Calu3 (cell line): ENCODE data around the gene RIMS3. TPM values are rescaled to one million over a fixed set of nuclear protein-coding genes. Genes with fewer than 3 reads are reported as not detected.

ENCODE experiments used
- BruUV-seq: library from RNA; stranded (reverse); fragments of 400-500 nt; replicated peaks from 2 replicates; lab custom pipeline; 2021; lab: Mats Ljungman, UMichigan
- CTCF ChIA-PET: fragments of 300-600 bp; sonication (Branson Sonifier 250); formaldehyde crosslinking; loops from one replicate; lab custom pipeline; 2022; ENCODE audit warnings: antibody characterized with exemption; lab: Charles Lee
- DNase-seq: peaks from one replicate; pipeline ENCODE4 v3.0.0; 2022
- H3K27ac Mint-ChIP-seq: one replicate; pipeline ENCODE4 v1.8.0; 2022; ENCODE audit warnings: mixed read lengths; ENCODE audit not compliant: unreplicated experiment
- H3K27me3 Mint-ChIP-seq: one replicate; pipeline ENCODE4 v1.8.0; 2022; ENCODE audit warnings: mixed read lengths; ENCODE audit not compliant: unreplicated experiment
- H3K36me3 Mint-ChIP-seq: one replicate; pipeline ENCODE4 v1.8.0; 2022; ENCODE audit warnings: mild to moderate bottlenecking, moderate library complexity, mixed read lengths; ENCODE audit not compliant: insufficient read depth, unreplicated experiment
- H3K4me1 Mint-ChIP-seq: one replicate; pipeline ENCODE4 v1.8.0; 2022; ENCODE audit warnings: mild to moderate bottlenecking, low read depth, mixed read lengths; ENCODE audit not compliant: unreplicated experiment
- H3K4me3 Mint-ChIP-seq: one replicate; pipeline ENCODE4 v1.8.0; 2022; ENCODE audit warnings: mild to moderate bottlenecking, low read depth, moderate library complexity, mixed read lengths; ENCODE audit not compliant: unreplicated experiment
- H3K9me3 Mint-ChIP-seq: one replicate; pipeline ENCODE4 v1.8.0; 2022; ENCODE audit warnings: low read depth, mixed read lengths; ENCODE audit not compliant: unreplicated experiment
- intact Hi-C: fragments of 100-400 bp; cut with micrococcal nuclease; formaldehyde crosslinking; loops from one replicate; pipeline ENCODE4 v1.10.0; 2022; ENCODE audit not compliant: unreplicated experiment
- total RNA-seq: library from RNA; stranded (reverse); gene quantifications from 2 replicates; pipeline ENCODE4 v1.2.3, GENCODE V29; 2022
- TF ChIP-seq, protein P1 (sequence below): fragments of 200-600 bp; IDR thresholded peaks from one replicate; pipeline ENCODE4 v1.8.0; 2022; ENCODE audit warnings: antibody characterized with exemption; ENCODE audit not compliant: unreplicated experiment

RIMS3 gene
- total RNA-seq, 1 experiment from 2014 or later = 1.3 TPM

DNA sequence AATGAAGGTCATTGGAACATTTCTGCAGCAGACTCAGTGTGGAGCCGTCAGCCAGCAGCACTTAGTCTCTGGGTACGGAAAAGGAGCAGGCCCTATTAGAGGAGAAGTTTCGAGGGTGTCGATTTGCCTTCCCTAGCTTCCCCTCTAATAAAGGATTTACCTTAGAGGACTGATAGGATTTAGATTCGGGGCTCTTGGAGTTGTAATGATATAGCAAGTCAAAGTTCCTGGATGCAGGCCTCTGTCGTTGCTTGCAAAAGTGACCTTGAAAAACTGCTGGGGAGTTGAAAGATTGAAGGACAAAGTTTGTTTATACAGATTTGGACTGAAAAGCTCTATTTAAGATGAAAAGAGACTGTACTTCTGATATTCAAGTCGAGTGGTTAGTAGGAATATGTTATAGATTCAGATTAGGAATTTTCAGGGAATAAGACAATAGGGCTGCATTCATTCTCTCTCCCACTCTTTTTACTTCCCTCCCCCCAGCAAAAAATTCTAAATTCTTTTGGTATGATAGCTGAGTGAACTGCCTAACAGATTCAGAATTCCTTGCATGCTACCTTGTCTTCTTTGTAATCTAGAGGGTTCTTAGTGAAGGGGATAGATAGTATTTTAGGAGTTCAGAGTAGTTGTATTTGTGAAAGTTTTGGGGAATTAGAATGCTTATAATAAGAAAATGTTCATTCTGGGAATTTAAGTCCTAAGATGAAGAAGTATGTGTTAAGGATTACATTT lies 45.3 kb upstream of the RIMS3 start:
- H3K9me3 Mint-ChIP-seq = no peaks in the 10 kb centered on the region
- CTCF ChIA-PET = interaction anchor here (1.8 kb wide), 1 partner anchor 19 kb away, joined by 3 read pairs; no protein-coding TSS in a partner anchor
- TF ChIP-seq, protein P1, sequence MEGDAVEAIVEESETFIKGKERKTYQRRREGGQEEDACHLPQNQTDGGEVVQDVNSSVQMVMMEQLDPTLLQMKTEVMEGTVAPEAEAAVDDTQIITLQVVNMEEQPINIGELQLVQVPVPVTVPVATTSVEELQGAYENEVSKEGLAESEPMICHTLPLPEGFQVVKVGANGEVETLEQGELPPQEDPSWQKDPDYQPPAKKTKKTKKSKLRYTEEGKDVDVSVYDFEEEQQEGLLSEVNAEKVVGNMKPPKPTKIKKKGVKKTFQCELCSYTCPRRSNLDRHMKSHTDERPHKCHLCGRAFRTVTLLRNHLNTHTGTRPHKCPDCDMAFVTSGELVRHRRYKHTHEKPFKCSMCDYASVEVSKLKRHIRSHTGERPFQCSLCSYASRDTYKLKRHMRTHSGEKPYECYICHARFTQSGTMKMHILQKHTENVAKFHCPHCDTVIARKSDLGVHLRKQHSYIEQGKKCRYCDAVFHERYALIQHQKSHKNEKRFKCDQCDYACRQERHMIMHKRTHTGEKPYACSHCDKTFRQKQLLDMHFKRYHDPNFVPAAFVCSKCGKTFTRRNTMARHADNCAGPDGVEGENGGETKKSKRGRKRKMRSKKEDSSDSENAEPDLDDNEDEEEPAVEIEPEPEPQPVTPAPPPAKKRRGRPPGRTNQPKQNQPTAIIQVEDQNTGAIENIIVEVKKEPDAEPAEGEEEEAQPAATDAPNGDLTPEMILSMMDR = no peak
- H3K36me3 Mint-ChIP-seq = peaks cover 30% of the 10 kb centered on the region
- H3K4me3 Mint-ChIP-seq = peak overlapping the region; percentile 86
- no peak for DNase-seq
- no TSS peak for BruUV-seq
- peak overlapping the region; percentile 69 for H3K27ac Mint-ChIP-seq
- peaks cover 36% of the 10 kb centered on the region for H3K4me1 Mint-ChIP-seq
- no peaks in the 10 kb centered on the region for H3K27me3 Mint-ChIP-seq
- intact Hi-C loops = no loop called here

DNA sequence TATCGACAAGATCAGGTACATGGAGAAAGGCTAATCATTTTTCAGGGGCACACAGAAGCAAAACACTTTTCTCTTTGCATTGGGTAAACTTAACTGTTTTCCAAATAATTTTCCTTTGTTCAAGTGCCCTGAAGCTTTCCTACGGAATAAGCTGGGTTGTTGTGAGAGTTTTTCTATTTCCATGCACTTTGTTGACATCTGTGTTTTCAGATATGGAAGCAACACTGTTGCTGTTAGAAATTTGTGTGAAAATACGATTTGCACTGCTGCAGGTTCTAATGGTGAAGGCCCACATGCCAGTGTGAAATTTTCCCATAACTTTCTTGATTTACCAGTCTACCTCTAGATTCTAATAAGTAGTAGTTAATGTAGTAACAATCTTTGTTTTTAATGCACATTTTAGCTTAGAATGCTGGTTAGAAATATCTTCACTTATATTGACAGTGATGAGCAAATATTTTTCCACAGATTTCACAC lies 44.4 kb upstream of the RIMS3 start:
- Mint-ChIP-seq H3K36me3 (peaks cover 30% of the 10 kb centered on the region), H3K4me3 (peak overlapping the region; percentile 86), H3K9me3 (no peaks in the 10 kb centered on the region), H3K4me1 (peaks cover 32% of the 10 kb centered on the region), H3K27ac (peak overlapping the region; percentile 83), H3K27me3 (no peaks in the 10 kb centered on the region)
- TF ChIP-seq, protein P1 = no peak
- DNase-seq = no peak
- intact Hi-C loops = no loop called here
- CTCF ChIA-PET = interaction anchor here (2.1 kb wide), 1 partner anchor 18 kb away, joined by 5 read pairs; the partner anchor contains the start of gene NFYC
- TSS peak; percentile 47 for BruUV-seq

DNA sequence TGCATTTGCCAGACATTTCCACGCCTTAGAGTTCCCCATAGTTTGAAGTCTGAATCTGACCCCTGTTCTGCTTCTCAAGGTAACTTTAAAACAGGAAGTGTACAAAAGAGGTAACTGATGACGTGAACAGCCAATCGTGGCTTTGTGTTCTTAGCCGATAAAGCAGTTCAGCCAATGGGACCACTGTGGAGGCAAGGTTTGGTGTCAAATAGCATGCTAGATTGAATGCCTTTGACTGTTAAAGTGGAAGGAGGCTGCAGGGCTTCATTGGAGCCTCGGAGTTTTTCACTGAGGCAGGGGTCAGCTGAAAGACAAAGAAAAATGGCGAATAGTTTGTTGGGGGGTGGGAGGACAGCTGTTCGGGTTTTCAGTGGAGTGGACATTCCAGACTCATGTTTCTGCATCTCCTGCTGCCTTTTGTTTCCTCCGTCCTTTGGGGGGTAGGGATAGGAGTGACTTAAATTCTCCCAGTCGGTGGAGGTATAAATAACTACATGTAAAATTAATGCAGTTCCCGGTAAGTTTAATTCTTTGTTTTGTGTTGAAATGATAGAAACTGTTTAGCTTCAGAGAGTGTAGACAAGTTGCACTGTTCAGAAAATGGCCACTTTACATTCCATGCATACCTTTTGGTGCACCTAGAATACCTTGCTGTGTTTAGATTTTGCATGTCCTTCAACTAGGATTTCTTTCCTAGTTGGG lies 43.8 kb upstream of the RIMS3 start:
- no peaks in the 10 kb centered on the region for H3K9me3 Mint-ChIP-seq
- CTCF ChIA-PET = interaction anchor here (2.1 kb wide), 1 partner anchor 17 kb away, joined by 5 read pairs; the partner anchor contains the start of gene NFYC
- intact Hi-C loops = no loop called here
- peaks cover 30% of the 10 kb centered on the region for H3K36me3 Mint-ChIP-seq
- H3K27me3 Mint-ChIP-seq = no peaks in the 10 kb centered on the region
- TF ChIP-seq, protein P1 = no peak
- peak overlapping the region; percentile 86 for H3K4me3 Mint-ChIP-seq
- DNase-seq = peak; percentile 75
- H3K4me1 Mint-ChIP-seq = peaks cover 32% of the 10 kb centered on the region
- H3K27ac Mint-ChIP-seq = peak overlapping the region; percentile 83
- BruUV-seq = no TSS peak

DNA sequence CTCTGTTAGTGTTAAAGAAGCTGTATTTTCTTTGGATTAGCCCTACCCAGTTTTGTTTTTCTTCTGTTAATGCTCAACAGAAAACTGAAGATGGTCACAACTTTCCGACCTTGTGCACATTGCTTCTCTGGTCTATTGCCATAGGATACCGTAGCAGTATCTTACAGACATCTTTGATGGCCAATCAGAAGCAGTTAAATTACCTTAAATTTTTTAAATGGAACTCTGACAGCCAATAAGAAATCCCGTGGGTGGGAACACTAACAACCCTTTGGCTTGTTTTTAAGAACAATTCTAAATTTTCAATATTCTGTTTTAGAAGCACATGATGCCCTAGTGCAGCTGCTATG lies 43.2 kb upstream of the RIMS3 start:
- Mint-ChIP-seq H3K36me3 (peaks cover 30% of the 10 kb centered on the region), H3K27ac (peak overlapping the region; percentile 83), H3K4me3 (peak overlapping the region; percentile 86), H3K9me3 (no peaks in the 10 kb centered on the region), H3K4me1 (peaks cover 32% of the 10 kb centered on the region), H3K27me3 (no peaks in the 10 kb centered on the region)
- TF ChIP-seq, protein P1 = no peak
- no peak for DNase-seq
- CTCF ChIA-PET = interaction anchor here (2.1 kb wide), 1 partner anchor 17 kb away, joined by 5 read pairs; the partner anchor contains the start of gene NFYC
- BruUV-seq = no TSS peak
- intact Hi-C loops = no loop called here
